ENCODE results near the gene SMG6.

- TF ChIP-seq EZH2phosphoT487 (IDR thresholded peaks at IDR 0.05; ENCODE audit: low read depth, severe bottlenecking, unreplicated experiment) = no peak
- no peak for TF ChIP-seq CTCF (IDR thresholded peaks at IDR 0.05; ENCODE audit: poor library complexity)
Observed at GRCh38 chr17:2138318-2138717, 165.3 kb downstream of the SMG6 start.

Data from hepatocyte (in vitro differentiated cells).